Motor neuron (in vitro differentiated cells): ENCODE results near the gene PARD3. TPM values are rescaled to one million over a fixed set of nuclear protein-coding genes. Genes with fewer than 3 reads are reported as not detected.

Source experiments
- ATAC-seq, 8 experiments: fragments of 200-7000 bp; cut with Tn5 transposase; replicated peaks in 6 of 8; 2 replicates each; pipeline ENCODE4 v1.8.0; 2021; ENCODE audit warnings: mild to moderate bottlenecking in 8 of 8, moderate library complexity in 8 of 8
- H3K27ac ChIP-seq, 2 donors: fragments of 250-450 bp; sonication (Bioruptor Pico); 2 replicates each; pipeline ENCODE4 v1.9.0; 2021; ENCODE audit warnings: antibody characterized with exemption in 2 of 2, mild to moderate bottlenecking in 2 of 2, moderate library complexity in 1 of 2
- H3K4me1 ChIP-seq, 2 donors: fragments of 250-450 bp; sonication (Bioruptor Pico); replicated peaks in 1 of 2; 2 replicates each; pipeline ENCODE4 v1.6.1; 2021; ENCODE audit warnings: antibody characterized with exemption in 2 of 2, mild to moderate bottlenecking in 2 of 2, moderate library complexity in 1 of 2
- H3K4me3 ChIP-seq, 5 donors: fragments of 250-450 bp; sonication (Bioruptor Pico); 2 replicates each; pipeline ENCODE4 v1.9.0; 2021; ENCODE audit warnings: antibody characterized with exemption in 5 of 5, mild to moderate bottlenecking in 5 of 5, moderate library complexity in 4 of 5
- WGBS, 10 experiments: fragments of 450-650 bp; shearing (Covaris generic); methylation state at CpG; one replicate each; pipeline ENCODE4 v1.0.0; 2022; 5-methylcytosine and 5-hydroxymethylcytosine counted together
- in situ Hi-C, 9 experiments: fragments of 400-800 bp; cut with MboI; loops; one replicate each; pipeline ENCODE4 v1.15.0; 2021; ENCODE audit warnings: low sequenced_read_pairs in 9 of 9, low pct_unique_long_range_greater_than_20kb in 2 of 9; ENCODE audit not compliant: unreplicated experiment in 9 of 9
- total RNA-seq, 8 experiments: library from RNA; unstranded; fragments of 300-600 nt; gene quantifications; 2 replicates each; pipeline versions ENCODE4 v1.2.3 to v1.2.4, GENCODE V29; 2022

Gene PARD3
- total RNA-seq, 8 experiments from 2014 or later = 21.5 to 154 (median 34.0) TPM

DNA sequence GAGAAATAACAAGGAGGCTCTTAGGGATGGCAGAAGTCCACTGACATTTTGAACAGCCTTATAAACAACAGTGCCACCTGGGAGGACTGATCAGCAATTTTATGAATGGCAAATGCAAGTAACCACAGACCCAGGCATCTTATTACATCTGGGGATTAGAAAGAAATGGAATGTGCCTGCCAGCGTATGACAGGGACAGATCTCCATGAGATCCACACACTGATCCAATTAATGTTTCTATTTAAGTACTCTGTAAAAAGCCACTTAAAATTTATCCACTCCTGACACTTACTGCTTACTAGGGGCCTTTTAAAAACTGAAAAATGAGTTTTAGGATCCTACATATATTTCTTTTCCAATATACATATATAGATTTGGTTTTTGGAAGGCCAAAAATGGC, 28.6 kb downstream of the PARD3 start:
- Histone ChIP-seq H3K4me1 (peaks cover 17 to 19% of the 10 kb centered on the region in 2 donors), H3K4me3 (no peak overlapping the region), H3K27ac (no peak overlapping the region)
- WGBS, 10 experiments = 0 to 73% (median 29%) methylated on average over 1 of the region's 1 CpG; no CpG with 5 or more reads in 5 of the 10 experiments
- peak in 3 of 8 experiments; percentile 55 to 86 (median 63) for ATAC-seq
- in situ Hi-C loops = no loop called here

GRCh38 chr10:34781711-34782110, 33.4 kb downstream of the PARD3 start:
- 0 to 83% (median 49%) methylated on average over 1 to 3 of the region's 3 CpGs; no CpG with 5 or more reads in 2 of the 10 experiments for WGBS, 10 experiments
- no peak overlapping the region for H3K27ac ChIP-seq
- no peak for ATAC-seq

GRCh38 chr10:34780818-34781380, 34.2 kb downstream of the PARD3 start:
- Histone ChIP-seq H3K4me3 (peak overlapping the region in 2 of 5 donors; percentile 9 to 12), H3K27ac (no peak overlapping the region)
- ATAC-seq = peak in 7 of 8 experiments; percentile 23 to 100 (median 99)

More at GRCh38 chr10:34781711-34782110, 33.4 kb downstream of the PARD3 start:
- H3K4me3 ChIP-seq = no peak overlapping the region
- in situ Hi-C loops = no loop called here
- H3K4me1 ChIP-seq = peaks cover 24% of the 10 kb centered on the region in 2 donors

DNA sequence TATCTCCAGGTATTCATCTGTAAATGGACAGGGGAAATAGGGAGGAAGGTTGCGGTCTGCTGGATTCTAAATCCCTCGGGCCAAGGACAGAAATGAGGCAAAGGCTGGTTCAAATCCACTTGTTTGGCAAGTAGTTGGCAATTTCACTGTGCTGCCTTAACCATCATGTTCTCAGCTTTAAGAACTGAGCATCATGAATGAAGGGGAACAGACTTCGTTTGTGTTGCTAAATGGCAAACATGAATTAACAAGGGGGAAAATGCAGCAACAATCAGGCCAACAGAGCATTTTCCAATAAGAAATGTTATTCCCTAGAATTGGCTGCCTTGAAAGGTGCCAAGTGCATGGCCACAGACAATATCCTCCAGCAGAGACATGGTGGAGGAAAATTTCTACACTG, 36.9 kb downstream of the PARD3 start:
- ATAC-seq = no peak

More at GRCh38 chr10:34780818-34781380, 34.2 kb downstream of the PARD3 start:
- in situ Hi-C loops = no loop called here
- peaks cover 24% of the 10 kb centered on the region in 2 donors for H3K4me1 ChIP-seq
- WGBS, 10 experiments = 0 to 96% (median 52%) methylated on average over 1 to 10 of the region's 11 CpGs

DNA sequence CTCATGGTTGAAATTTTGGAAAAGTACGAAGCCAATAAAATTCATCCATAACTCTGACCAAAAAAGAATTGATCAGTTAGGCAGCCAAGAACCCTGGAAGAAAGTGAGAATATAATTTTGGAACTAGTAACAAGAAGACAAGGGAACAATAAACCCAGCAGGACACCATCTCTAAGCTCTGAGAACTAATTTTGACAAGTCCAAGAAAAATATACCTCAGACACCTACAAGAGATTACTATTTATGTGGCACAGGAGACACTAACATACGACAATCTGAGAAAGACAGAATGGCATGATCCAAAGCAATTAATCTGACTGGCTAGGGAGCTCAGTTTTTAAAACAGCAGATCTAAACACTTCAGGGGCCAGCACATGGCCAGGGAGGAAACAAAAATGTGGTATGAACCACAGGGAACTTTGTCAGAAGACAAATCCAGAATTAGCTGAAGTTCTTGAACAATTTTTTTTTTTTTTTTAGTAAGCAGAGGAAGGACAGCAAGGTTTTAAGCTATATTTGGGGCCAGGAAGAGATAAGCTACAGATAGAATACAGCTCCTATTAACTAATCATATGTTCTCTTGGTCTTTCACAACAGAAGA, 38.9 kb downstream of the PARD3 start:
- in situ Hi-C loops = no loop called here
- no peak for ATAC-seq
- no peak overlapping the region for H3K27ac ChIP-seq
- H3K4me3 ChIP-seq = no peak overlapping the region
- WGBS, 10 experiments = 14 to 100% (median 83%) methylated on average over 1 to 2 of the region's 2 CpGs; no CpG with 5 or more reads in 3 of the 10 experiments
- peaks cover 12 to 15% of the 10 kb centered on the region in 2 donors for H3K4me1 ChIP-seq

More for the DNA sequence above, 36.9 kb downstream of the PARD3 start:
- peaks cover 24% of the 10 kb centered on the region in 2 donors for H3K4me1 ChIP-seq
- WGBS, 10 experiments = 40 to 100% (median 74%) methylated on average over 1 to 3 of the region's 3 CpGs; no CpG with 5 or more reads in 2 of the 10 experiments
- no peak overlapping the region for H3K4me3 ChIP-seq
- no peak overlapping the region for H3K27ac ChIP-seq
- in situ Hi-C loops = no loop called here

- peaks cover 1 to 5% of the 10 kb centered on the region in 2 donors for H3K4me1 ChIP-seq
- no peak for ATAC-seq
- H3K4me3 ChIP-seq = no peak overlapping the region
- no peak overlapping the region for H3K27ac ChIP-seq
- in situ Hi-C loops = no loop called here
- 80 to 100% (median 94%) methylated on average over 1 to 3 of the region's 3 CpGs; no CpG with 5 or more reads in 2 of the 10 experiments for WGBS, 10 experiments
Observed at GRCh38 chr10:34775044-34775637, 40.0 kb downstream of the PARD3 start.

DNA sequence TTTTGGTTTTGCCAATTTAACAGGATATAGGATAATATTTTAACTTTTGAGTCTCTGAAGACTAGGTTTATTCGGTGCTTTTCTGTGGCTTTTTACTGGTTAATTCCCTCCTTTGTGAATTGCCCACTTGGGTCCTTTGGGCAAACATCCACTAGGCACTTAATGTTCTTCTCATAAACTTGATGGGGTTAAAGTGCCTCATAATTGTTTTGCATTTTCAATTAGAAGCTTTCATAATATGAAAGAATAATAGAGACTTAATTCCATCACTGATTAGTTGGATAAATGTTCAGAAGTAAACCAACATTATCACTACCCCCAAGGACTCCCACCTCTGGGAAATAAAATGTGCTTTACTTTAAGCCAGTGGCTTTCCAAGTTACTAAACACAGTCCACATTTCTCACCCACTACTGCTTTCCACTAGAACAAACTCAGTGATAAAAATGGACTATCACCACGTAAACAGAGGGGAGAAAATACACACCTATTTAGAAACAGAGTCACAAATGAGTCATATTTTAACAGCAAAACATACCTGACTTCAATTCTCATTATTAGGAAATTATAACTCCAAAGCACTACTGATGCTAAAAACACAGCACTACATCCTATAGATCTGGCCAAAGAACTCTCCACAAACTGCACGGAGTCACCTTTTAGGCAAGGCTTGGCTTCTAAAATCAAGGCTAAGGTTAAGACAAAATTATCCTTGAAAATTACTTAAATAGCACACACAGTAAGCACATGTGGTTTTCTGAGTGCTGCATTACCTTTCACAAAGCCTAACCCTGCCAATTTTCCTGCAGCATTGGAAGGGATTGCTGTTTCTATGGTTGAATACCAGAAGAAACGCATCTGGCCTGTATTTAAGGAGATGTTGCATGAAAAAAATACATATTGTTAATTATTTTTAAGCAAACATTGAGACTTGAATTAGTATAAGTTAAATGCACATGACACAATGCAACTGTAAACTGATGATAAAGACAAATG, 41.2 kb downstream of the PARD3 start:
- 67 to 100% (median 97%) methylated on average over 1 to 4 of the region's 4 CpGs for WGBS, 10 experiments
- Histone ChIP-seq H3K27ac (no peak overlapping the region), H3K4me3 (no peak overlapping the region), H3K4me1 (no peaks in the 10 kb centered on the region)
- in situ Hi-C loops = no loop called here
- ATAC-seq = peak in 1 of 8 experiments; percentile 4

DNA sequence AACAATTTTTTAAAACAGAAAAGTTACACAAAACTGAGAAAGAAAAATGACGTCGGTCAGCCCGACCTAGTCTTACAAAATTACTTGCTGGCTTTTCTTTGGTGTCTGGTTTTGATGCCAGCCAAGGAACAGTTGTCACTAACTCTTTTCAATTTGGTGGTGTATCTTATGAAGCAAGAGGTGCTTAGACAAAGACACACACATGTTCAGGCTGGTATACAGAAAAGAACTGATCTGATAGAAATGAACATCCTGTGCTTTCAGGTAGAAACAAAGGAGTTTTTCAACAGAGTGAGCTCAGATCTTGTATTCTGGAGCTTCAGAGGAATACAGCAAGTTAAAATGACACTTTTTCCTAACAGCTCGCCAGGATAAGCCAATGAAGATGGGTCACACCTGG, 43.6 kb downstream of the PARD3 start:
- Histone ChIP-seq H3K4me1 (peaks cover 0 to 6% of the 10 kb centered on the region in 2 donors), H3K27ac (no peak overlapping the region), H3K4me3 (no peak overlapping the region)
- no peak for ATAC-seq
- in situ Hi-C loops = no loop called here
- WGBS, 10 experiments = 40 to 100% (median 100%) methylated on average over 1 to 4 of the region's 4 CpGs; no CpG with 5 or more reads in 3 of the 10 experiments

DNA sequence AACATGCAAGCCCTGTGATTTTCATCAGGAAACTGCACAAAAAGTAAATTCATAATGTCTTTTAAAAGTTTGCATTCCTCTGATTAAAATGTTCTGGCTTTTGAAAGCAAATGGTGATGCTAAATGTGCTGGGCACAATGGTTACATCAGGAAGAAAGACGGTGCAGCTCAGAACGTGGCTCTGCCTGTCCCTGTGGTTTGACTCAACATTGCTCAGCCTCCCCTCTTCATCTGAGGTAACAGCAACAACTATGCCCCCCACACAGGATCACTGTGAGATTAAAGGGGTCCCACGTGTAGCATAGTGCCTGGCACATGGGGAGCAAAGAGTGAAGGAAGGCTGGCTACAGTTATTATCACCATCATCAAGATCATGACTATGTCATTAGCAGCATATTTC, 44.0 kb downstream of the PARD3 start:
- 30 to 85% (median 64%) methylated on average over 2 to 3 of the region's 3 CpGs; no CpG with 5 or more reads in 6 of the 10 experiments for WGBS, 10 experiments

GRCh38 chr10:34769899-34770298, 45.2 kb downstream of the PARD3 start:
- in situ Hi-C loops = no loop called here
- Histone ChIP-seq H3K4me3 (no peak overlapping the region), H3K27ac (no peak overlapping the region), H3K4me1 (peaks cover 0 to 10% of the 10 kb centered on the region in 2 donors)
- no peak for ATAC-seq
- 0 to 75% (median 55%) methylated on average over 1 to 2 of the region's 2 CpGs; no CpG with 5 or more reads in 4 of the 10 experiments for WGBS, 10 experiments

More for the DNA sequence above, 44.0 kb downstream of the PARD3 start:
- Histone ChIP-seq H3K27ac (no peak overlapping the region), H3K4me3 (no peak overlapping the region), H3K4me1 (peaks cover 0 to 7% of the 10 kb centered on the region in 2 donors)
- no peak for ATAC-seq
- in situ Hi-C loops = no loop called here

- 0 to 100% (median 78%) methylated on average over 1 to 6 of the region's 8 CpGs; no CpG with 5 or more reads in 4 of the 10 experiments for WGBS, 10 experiments
- Histone ChIP-seq H3K4me1 (peaks cover 0 to 14% of the 10 kb centered on the region in 2 donors), H3K27ac (peak overlapping the region in 1 of 2 donors; percentile 29), H3K4me3 (no peak overlapping the region)
- in situ Hi-C loops = no loop called here
- peak in 1 of 8 experiments; percentile 16 for ATAC-seq
Observed at GRCh38 chr10:34768972-34769330, 46.1 kb downstream of the PARD3 start.

- WGBS, 10 experiments = 78 to 97% (median 92%) methylated on average over 2 to 10 of the region's 15 CpGs; no CpG with 5 or more reads in 1 of the 10 experiments
- H3K4me3 ChIP-seq = no peak overlapping the region
- H3K4me1 ChIP-seq = peaks cover 0 to 14% of the 10 kb centered on the region in 2 donors
- in situ Hi-C loops = no loop called here
- peak in 6 of 8 experiments; percentile 24 to 99 (median 66) for ATAC-seq
- no peak overlapping the region for H3K27ac ChIP-seq
Observed at GRCh38 chr10:34768261-34768971, 46.7 kb downstream of the PARD3 start.
